Natural killer cell (primary cell): Measurements from ENCODE around the gene BBS1. TPM values are rescaled to one million over a fixed set of nuclear protein-coding genes. Genes with fewer than 3 reads are reported as not detected.

Experiments used
- ATAC-seq, 3 donors: fragments of 150-1000 bp in 2 of 3; fragments of 200-7000 bp in 1 of 3; cut with Tn5 transposase; 1 replicate in 1 of 3; 2 replicates in 2 of 3; pipeline ENCODE4 v1.10.0; 2021; ENCODE audit warnings: mild to moderate bottlenecking in 2 of 3, moderate library complexity in 2 of 3
- DNase-seq, 2 donors: peaks; one replicate each; pipeline versions ENCODE4 v3.0.0 to v3.0.0-alpha.2; 2013 to 2021; ENCODE audit warnings: mixed read lengths in 1 of 2
- H3K27ac ChIP-seq: one replicate; pipeline ENCODE4 v1.5.1; 2013; ENCODE audit warnings: mild to moderate bottlenecking, low read length
- H3K27me3 ChIP-seq: one replicate; pipeline ENCODE4 v1.6.1; 2013; ENCODE audit warnings: low read length; ENCODE audit not compliant: control insufficient read depth, insufficient read depth
- H3K36me3 ChIP-seq: one replicate; pipeline ENCODE4 v1.6.1; 2013; ENCODE audit warnings: low read length; ENCODE audit not compliant: control insufficient read depth, insufficient read depth
- H3K4me1 ChIP-seq: one replicate; pipeline ENCODE4 v1.6.1; 2013; ENCODE audit warnings: low read length; ENCODE audit not compliant: control insufficient read depth, insufficient read depth
- H3K4me3 ChIP-seq: one replicate; pipeline ENCODE4 v1.5.1; 2013; ENCODE audit warnings: low read length
- H3K9me3 ChIP-seq: one replicate; pipeline ENCODE4 v1.6.1; 2013; ENCODE audit warnings: low read length; ENCODE audit not compliant: control insufficient read depth, insufficient read depth
- H3K27ac Mint-ChIP-seq, 2 donors: one replicate each; pipeline ENCODE4 v1.8.0; 2022; ENCODE audit warnings: mild to moderate bottlenecking in 2 of 2, mixed read lengths in 2 of 2, moderate library complexity in 1 of 2
- H3K27me3 Mint-ChIP-seq, 2 donors: one replicate each; pipeline ENCODE4 v1.8.0; 2022; ENCODE audit warnings: low read depth in 2 of 2, mixed read lengths in 2 of 2
- H3K36me3 Mint-ChIP-seq: one replicate; pipeline ENCODE4 v1.8.0; 2022; ENCODE audit warnings: mixed read lengths
- H3K4me1 Mint-ChIP-seq, 2 donors: one replicate each; pipeline ENCODE4 v1.8.0; 2022; ENCODE audit warnings: mixed read lengths in 2 of 2
- H3K4me3 Mint-ChIP-seq: one replicate; pipeline ENCODE4 v1.8.0; 2022; ENCODE audit warnings: mild to moderate bottlenecking, moderate library complexity, mixed read lengths
- H3K9me3 Mint-ChIP-seq, 2 donors: one replicate each; pipeline ENCODE4 v1.8.0; 2022; ENCODE audit warnings: mixed read lengths in 2 of 2
- CTCF ChIP-seq: fragments of 200-600 bp; IDR thresholded peaks from one replicate; pipeline ENCODE4 v1.8.0; 2022; ENCODE audit warnings: antibody characterized with exemption
- WGBS: methylation state at CpG from one replicate; pipeline ENCODE4 v1.1.7; 2013; ENCODE audit warnings: missing lambda C conversion rate; ENCODE audit not compliant: insufficient coverage; 5-methylcytosine and 5-hydroxymethylcytosine counted together
- intact Hi-C: fragments of 100-400 bp; cut with micrococcal nuclease; formaldehyde crosslinking; loops from one replicate; pipeline ENCODE4 v1.14.2; 2022
- total RNA-seq, 4 donors: library from RNA; stranded (reverse); fragments of 120-200 nt in 1 of 4; gene quantifications; one replicate each; pipeline versions ENCODE4 v1.2.3 to v1.2.4, GENCODE V29; 2013 to 2022

Gene BBS1
- total RNA-seq, 3 donors from 2014 or later (not counting 1 experiment from before 2014, with no cell fraction given) = 12.5 to 22.5 (median 18.1) TPM

- DNase-seq (no peak), ATAC-seq (no peak)
- no peak overlapping the region for H3K4me3 ChIP-seq
- 87% methylated on average over 4 of the region's 4 CpGs for WGBS
- H3K4me3 Mint-ChIP-seq = no peak overlapping the region
- peaks cover 0 to 11% of the 10 kb centered on the region in 2 donors for H3K27me3 Mint-ChIP-seq
- no peak for TF ChIP-seq CTCF
- H3K27ac Mint-ChIP-seq = no peak overlapping the region
- no peak overlapping the region for H3K27ac ChIP-seq
- no peaks in the 10 kb centered on the region for H3K27me3 ChIP-seq
- no peaks in the 10 kb centered on the region for H3K9me3 ChIP-seq
- H3K36me3 ChIP-seq = no peaks in the 10 kb centered on the region
- peaks cover 12% of the 10 kb centered on the region for H3K4me1 ChIP-seq
- no peaks in the 10 kb centered on the region for H3K36me3 Mint-ChIP-seq
- no peaks in the 10 kb centered on the region for H3K9me3 Mint-ChIP-seq
- intact Hi-C loops = no loop called here
- peaks cover 0 to 10% of the 10 kb centered on the region in 2 donors for H3K4me1 Mint-ChIP-seq
Measured at GRCh38 chr11:66550887-66551286, 40.5 kb downstream of the BBS1 start.

- no peak for TF ChIP-seq CTCF
- WGBS = 80% methylated on average over 5 of the region's 5 CpGs
- peaks cover 8% of the 10 kb centered on the region for H3K4me1 ChIP-seq
- Mint-ChIP-seq H3K36me3 (no peaks in the 10 kb centered on the region), H3K27ac (no peak overlapping the region), H3K27me3 (peaks cover 0 to 7% of the 10 kb centered on the region in 2 donors), H3K9me3 (no peaks in the 10 kb centered on the region), H3K4me3 (no peak overlapping the region), H3K4me1 (no peaks in the 10 kb centered on the region)
- H3K36me3 ChIP-seq = no peaks in the 10 kb centered on the region
- no peak overlapping the region for H3K4me3 ChIP-seq
- no peak for DNase-seq
- no peak overlapping the region for H3K27ac ChIP-seq
- H3K27me3 ChIP-seq = peaks cover 2% of the 10 kb centered on the region
- H3K9me3 ChIP-seq = no peaks in the 10 kb centered on the region
- intact Hi-C loops = no loop called here
- ATAC-seq = no peak
Measured at GRCh38 chr11:66554602-66555001, 44.2 kb downstream of the BBS1 start.

GRCh38 chr11:66555416-66555815 lies 45.0 kb downstream of the BBS1 start:
- no peak for ATAC-seq

More at GRCh38 chr11:66555416-66555815, 45.0 kb downstream of the BBS1 start:
- H3K4me3 Mint-ChIP-seq = no peak overlapping the region
- no peak for TF ChIP-seq CTCF
- H3K4me1 Mint-ChIP-seq = no peaks in the 10 kb centered on the region
- peaks cover 0 to 7% of the 10 kb centered on the region in 2 donors for H3K27me3 Mint-ChIP-seq
- no peak for DNase-seq
- H3K4me1 ChIP-seq = peaks cover 8% of the 10 kb centered on the region
- no peak overlapping the region for H3K27ac ChIP-seq
- no peaks in the 10 kb centered on the region for H3K9me3 Mint-ChIP-seq
- H3K27ac Mint-ChIP-seq = no peak overlapping the region
- H3K27me3 ChIP-seq = peaks cover 2% of the 10 kb centered on the region
- no peak overlapping the region for H3K4me3 ChIP-seq
- 60% methylated on average over 3 of the region's 3 CpGs for WGBS
- H3K9me3 ChIP-seq = no peaks in the 10 kb centered on the region
- H3K36me3 ChIP-seq = no peaks in the 10 kb centered on the region
- intact Hi-C loops = no loop called here
- no peaks in the 10 kb centered on the region for H3K36me3 Mint-ChIP-seq
